LoVo (cell line): ENCODE results near the gene FLT3.
"Not testable (repeated sequence)": the region's sequence is repeated elsewhere in the genome, so short reads cannot be mapped to it uniquely, and the experiment has no call there.

Experiments
- DNase-seq: peaks from one replicate; pipeline ENCODE4 v3.0.0-alpha.2; 2016; ENCODE audit warnings: low spot score

FLT3 gene

DNA sequence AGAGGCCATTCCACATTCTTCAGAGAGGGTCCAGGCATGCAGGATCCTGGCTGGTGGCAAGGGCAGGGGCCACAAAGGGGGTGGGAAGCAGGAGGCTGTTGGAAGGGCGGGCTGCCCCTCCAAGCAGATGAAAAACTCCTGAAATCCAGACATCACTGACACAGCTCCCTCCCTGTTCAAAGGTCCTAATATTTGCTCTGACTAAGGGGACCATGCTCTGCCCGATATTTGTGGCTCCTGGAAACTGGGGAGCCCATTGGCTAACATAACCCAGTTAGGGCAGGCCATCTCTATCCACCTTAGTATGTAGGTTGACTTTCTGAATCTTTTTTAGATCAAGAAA, 127.9 kb downstream of the FLT3 start:
- DNase-seq, result no peak

DNA sequence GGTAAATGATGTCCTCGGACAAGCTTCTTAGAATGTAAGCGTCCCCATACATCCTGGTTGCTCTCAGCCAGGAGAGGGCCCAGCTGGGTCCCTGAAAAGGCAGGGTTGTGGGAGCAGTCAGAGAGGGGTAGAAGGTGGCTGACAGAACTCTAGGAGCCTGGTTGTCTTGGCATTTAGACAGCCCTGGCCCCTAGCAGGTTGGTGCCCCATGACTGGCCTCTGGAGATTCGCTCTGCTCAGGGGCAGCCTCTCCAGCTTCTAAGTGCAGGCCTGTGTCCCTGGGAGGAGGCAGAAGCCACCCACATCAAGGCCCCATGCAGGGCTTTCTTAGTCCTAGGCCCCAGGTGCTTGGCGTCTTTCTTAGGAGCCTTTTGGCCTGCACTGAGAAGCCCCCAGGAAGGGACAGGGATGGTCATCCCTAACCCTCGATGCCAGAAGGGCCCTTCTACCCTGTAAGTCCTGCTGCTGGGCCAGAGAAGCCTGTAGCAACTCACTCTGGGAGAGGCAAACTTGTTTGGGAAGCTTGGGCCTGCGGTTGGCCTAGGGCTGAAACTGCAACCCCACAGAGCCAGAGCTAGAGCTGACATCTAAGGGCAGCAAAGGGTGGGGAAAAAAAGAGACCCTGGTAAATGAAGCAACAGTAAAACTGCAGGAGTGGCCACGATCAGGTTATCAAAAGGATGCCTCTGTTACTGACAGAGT, 128.4 kb downstream of the FLT3 start:
- DNase-seq, result no peak

DNA sequence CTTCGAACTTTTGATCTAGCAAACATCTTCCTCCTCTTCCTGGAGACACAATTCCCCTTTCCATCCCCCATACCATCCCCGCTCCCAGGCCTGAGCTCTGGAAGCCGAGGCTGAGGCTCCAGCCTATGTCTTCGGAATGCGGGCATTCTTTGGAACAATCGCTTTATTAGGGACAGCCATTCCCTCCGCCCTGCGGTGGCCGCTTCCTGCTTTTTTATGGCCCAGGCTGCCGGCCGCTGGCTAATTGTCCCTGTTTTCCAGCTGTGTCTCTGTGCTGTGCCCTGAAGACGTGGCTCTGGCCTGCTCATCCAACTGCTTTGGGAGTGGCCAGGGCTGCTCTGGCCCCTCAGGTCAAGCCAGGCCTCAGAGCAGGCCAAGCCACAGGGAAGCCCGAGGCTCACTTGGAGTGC, 129.1 kb downstream of the FLT3 start:
- no peak for DNase-seq

DNA sequence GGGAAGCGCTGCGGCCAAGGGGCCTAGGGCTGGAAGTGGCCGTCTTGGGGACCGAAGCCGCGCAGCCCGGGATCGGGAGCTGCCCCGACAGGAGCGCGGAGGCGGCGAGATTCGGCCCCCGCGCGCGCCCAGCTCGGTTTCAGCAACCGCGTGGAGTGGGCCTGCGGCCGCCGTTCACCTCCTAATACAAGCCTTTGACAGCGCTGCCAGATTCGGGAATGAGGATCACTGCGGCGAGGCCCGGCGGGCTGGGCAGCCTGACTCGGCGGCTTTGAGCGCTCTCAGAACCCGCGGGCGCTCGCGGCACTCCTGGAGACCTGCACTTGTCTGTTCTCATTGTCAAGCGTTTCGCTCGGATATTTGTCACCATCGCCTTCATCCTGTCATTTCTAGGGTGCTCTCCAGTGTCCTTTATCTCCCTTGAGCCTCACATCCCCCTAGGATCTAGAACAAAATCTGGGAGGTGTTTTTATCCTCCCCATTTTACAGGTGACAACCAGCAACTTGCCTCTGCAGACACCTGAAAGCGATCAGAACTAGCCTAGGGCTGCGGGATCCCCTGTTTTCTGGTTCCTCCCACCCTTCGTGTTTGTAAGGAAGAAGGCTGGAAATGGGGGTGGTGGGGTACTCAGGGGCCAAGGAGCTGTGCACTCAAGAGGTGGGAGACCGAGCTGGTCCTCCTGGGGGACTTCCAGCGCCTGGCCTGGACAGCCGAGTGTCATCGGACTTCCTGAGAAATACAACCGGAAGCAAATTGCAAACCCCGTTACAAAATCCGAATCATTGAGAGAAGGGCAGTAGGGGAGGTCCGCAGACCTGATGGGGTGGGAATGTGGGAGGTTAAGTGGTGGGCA, 129.8 kb downstream of the FLT3 start:
- no peak for DNase-seq

DNA sequence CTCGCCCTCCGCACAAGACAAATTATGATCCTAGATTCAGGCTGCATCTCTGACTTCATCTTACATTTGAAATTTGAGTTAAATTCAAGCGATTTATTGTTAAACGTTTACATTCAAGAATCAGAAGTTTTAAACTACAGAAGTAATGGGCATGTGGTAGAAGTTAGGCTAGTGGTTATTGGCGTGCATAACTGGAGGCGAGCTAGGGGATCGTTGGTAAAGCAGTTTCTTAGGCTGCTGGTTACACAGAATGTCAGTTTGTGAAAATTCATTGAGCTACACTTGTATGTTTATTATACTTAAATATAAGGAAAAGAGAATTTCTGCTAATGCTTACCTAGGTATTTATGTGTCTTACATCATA, 130.5 kb downstream of the FLT3 start:
- DNase-seq, result no peak

DNA sequence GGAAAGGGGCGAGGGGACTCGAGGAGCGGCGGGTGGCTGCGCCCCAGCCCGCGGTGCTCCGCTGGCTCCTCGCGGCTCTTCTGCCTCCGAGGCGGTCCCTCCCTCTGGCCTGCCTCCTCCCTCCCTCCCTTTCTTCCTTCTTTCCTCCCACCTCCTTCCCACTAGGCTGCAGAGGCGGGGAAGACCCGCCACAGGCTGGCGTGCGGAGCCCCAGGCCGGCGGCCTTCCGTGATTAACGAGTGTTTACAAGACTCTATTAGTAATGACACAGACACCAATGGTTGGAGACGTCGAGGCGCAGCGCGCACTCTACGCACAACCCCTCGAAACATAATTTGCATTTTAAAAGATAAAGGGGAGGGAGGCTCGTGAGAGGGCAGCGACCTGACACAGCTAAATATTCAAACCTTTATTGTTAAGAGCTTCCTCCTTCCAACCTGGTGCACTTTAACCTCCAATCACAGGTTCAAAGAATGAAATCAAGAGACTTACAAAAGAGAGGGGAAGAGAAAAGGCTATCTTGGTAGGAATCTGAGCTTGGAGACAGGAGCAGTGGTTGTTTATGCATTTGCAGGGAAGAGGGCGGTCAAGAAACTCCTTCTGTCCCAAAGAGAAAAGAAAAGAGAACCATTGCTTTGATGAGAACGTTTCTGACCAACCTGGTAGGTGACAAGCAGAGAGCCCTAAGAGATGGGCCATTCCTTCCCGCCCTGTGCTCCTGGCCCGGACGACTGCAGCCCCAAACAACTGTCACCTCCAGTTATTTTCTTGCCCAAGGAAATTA, 131.1 kb downstream of the FLT3 start, which contains the start of gene CDX2:
CDX2 (minus strand) TSS at position 234 of the 784 bp plus-strand sequence. CDS start 309 bp downstream, outside the sequence.
- DNase-seq, result peak; percentile 89

- DNase-seq, result no peak
These were observed 131.9 kb downstream of the FLT3 start for GRCh38 chr13:27968316-27969081.

GRCh38 chr13:27967736-27968315, 132.6 kb downstream of the FLT3 start:
- no peak for DNase-seq

GRCh38 chr13:27967203-27967735, 133.1 kb downstream of the FLT3 start:
- DNase-seq, result no peak

- no peak for DNase-seq
These were observed 133.7 kb downstream of the FLT3 start for GRCh38 chr13:27966641-27967202.

GRCh38 chr13:27965740-27966640, 134.4 kb downstream of the FLT3 start:
- DNase-seq, result no peak

DNA sequence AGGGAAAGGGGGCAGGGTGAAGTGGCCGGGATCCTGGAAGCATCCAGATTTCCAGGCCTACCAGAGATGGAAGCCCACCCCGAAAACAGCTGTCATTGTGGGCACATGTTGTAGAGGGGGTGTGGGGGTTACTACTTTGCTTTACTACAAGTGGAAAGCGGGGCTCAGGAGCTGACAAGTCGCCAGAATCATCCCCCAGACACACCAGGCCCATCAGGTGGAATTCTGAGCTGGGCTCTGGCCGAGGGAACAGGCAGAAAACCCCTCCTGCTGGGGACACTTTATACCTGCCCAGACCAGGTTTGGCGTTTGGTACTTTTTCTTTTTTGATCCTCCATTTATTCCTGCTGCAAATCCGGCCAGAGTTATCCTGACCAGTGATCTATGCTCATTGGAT, 135.0 kb downstream of the FLT3 start:
- DNase-seq, result no peak

DNA sequence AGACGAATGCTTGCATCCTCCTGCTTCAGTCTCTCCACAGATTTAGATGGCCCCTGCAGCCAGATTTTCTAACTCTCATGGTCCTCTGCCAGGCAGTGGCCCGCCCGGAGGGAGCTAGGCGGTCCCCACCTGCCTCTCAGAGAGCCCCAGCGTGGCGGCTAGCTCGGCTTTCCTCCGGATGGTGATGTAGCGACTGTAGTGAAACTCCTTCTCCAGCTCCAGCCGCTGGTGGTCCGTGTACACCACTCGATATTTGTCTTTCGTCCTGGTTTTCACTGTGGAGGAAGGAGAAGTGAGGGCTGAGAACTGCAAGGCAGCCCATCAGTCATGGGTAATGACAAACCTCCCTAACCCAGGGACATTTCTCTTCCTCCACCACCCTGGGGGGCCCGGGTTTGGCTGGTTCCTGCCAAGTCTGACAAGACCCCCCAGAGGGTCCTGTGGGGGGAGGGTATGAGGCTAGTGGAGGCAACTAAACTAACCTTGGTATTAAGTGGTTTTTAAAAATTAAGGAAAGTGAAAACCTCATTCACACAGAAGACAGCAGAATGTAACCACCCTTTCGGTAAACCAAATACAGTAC, 135.5 kb downstream of the FLT3 start:
- DNase-seq, result no peak

- DNase-seq, result not testable (repeated sequence)
These were observed 136.2 kb downstream of the FLT3 start for GRCh38 chr13:27964206-27964605.

DNA sequence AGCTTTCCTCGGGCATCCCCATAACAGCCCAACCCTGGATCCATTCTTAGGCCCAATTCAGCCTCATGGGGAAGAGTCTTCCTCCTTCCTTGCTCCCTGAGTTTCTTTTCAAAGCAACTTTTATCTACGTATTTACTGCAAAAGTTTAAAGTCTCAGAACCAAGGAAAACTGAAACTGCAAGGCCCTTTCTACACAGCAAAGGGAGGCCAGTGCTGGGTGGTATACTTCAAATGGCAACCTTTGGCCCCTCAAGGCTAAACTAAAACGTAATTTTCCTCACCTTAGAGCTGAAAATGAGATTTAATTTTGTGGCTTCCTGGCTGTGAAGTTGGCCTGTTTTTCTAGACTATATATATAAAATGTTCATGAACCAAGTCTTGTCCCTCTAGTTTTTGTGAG, 136.9 kb downstream of the FLT3 start:
- no peak for DNase-seq

- DNase-seq, result no peak
These were observed 137.4 kb downstream of the FLT3 start for GRCh38 chr13:27962982-27963381.

GRCh38 chr13:27962128-27962841, 138.1 kb downstream of the FLT3 start:
- DNase-seq, result peak; percentile 61

GRCh38 chr13:27961227-27962085, 138.9 kb downstream of the FLT3 start:
- DNase-seq, result no peak
